Stimulated activated CD8-positive, alpha-beta memory T cell treated with anti-CD3 and anti-CD28 coated beads, Interleukin-2, amount 100 ng/mL, for 48 hours (primary cell): ENCODE results near the gene PPP1R12B.
A peak's percentile ranks its signal among the peaks of the same experiment; 100 is the strongest.
"Not testable (repeated sequence)": the region's sequence is repeated elsewhere in the genome, so short reads cannot be mapped to it uniquely, and the experiment has no call there.

Experiments
- DNase-seq, 2 donors: peaks; one replicate each; pipeline ENCODE4 v3.0.0-alpha.2; 2020; ENCODE audit warnings: low read depth in 2 of 2

The PPP1R12B gene

DNA sequence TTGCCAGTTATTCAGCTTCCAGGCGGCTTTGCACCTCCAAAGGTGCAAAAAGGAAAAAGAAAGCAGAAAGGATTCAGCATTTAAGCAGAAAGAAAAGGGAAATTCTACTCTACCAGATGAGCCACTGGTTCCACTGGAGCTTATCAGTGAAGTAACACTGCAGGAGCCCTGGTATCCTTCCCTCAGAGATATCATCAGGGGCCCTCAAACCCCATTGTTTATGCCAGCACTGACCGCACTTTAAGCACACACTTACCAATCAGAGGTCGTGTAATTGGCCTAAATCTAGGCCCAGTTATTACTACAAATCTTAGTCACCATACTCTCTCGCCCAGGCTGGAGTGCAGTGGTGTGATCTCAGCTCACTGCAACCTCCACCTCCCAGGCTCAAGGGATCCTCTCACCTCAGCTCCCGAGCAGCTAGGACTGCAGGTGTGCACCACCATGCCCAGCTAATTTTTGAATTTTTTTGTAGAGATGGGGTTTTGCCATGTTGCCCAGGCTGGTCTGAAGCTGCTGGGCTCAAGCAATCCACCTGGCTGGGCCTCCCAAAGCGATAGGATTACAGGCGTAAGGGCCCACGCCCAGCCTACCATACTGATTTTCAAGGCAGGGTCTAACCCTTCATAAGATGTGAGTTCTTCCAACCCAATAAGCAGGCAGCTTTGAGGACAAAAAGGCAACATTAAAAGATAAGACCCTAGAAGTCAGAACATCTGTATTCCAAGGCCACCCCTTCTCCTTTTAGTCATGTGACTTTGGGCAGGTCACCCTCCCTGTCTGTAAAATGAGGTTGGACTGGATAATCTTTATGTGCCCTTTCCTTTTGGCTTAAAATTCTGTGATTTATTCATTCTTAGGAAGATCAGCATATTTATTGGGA is 236.4 kb downstream of the PPP1R12B start:
- no peak for DNase-seq

DNA sequence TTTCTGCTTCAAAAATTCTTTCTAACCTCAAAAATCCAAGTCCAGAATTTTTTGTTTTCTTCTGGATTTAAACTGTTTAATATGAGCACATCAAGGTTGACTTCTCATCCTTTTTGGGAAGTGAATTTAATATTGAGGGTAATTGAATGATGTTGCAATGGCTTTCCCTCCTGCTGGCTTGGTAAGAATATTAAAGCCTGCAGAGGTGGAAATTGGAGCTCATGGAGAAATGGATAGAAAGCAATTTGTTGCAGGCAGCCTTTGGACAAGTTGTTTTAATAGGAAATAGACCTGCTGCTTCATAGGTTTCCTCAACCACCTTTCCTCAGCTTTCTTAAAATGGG is 237.1 kb downstream of the PPP1R12B start:
- DNase-seq: no peak

DNA sequence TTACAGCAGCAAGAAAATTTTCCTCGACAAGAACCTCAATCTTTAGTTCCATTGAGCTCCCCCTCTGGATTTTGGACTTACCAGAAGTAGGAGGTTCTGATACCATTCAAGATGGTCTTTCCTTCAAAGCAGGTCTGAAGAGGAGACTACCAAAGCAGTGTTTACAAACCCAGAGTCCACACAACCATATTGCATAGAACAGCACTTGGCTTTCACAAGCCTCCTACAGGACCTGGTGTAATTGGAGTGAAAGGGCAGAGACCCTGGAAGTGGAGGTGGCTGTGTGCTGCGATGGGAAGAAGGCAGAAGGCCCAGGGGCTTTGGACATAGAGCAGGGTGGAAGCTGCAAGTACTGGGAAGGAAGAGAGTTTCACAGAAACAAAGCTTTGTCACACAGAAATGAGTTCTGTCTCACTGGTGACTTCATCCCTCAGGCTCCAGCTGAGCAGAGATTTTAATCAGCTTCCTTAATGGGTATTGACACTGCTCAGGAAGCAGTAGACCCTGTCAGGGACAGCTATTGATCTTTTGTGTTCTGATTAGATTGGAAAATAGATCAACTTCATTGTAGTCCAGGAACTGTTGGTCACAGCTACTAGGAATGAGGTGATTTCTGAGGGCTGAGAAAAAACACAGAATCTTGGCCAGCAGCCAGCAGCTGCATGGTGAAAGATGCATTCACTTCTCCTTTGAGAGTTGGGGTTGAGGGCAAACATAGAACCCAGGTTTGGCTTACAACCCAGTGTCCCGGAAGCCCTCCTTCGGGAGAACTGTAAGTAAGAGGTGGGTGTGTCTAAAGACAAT is 237.7 kb downstream of the PPP1R12B start:
- DNase-seq: no peak

DNA sequence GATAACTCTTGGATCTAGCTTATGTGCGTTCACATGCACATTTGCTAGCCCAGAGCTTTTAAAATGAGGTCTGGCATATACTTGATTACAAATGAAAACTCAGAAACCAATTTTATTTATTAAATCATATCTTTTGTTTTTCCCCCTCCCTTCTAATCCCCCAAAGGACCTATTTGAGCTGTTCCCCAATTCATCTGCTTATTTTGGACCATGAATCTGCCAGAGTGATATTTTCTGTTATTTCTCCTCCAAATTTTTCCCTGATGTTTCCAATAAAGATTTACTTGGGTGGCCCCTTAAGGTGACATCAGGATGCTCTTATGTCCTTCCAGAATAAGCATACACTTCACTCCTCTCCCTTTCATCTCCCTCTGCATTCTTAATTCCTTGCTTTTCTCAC is 238.4 kb downstream of the PPP1R12B start:
- DNase-seq: no peak

DNA sequence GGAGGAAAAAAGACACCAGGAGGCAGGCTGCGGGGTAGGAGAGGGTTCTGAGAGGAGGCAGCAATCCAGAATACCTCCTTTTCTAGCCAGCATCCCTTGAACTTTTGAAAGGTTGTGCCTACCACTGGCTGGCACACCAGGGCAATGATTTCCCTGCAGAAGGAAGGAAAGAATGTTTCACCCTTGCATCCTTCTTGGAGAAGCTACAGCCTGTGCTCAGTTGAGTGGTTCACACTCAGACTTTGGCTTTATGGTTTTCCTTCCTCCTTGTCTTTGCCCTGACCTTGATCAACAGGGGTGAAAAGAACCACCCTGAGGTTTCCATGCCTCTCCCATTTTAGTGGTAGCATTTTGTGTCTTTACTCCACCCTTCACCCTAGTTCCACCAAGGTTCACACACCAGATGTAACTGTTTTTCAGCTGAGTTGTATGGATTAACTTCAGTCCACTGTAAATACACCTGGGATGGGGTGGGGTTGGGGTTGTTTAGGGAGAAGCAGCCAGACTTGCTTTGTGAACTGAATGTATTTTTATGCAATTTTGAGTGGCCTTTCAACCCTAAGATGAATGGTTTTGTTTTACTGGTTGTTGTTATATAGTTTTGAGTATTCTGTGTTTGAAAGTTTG is 239.5 kb downstream of the PPP1R12B start:
- DNase-seq: no peak

DNA sequence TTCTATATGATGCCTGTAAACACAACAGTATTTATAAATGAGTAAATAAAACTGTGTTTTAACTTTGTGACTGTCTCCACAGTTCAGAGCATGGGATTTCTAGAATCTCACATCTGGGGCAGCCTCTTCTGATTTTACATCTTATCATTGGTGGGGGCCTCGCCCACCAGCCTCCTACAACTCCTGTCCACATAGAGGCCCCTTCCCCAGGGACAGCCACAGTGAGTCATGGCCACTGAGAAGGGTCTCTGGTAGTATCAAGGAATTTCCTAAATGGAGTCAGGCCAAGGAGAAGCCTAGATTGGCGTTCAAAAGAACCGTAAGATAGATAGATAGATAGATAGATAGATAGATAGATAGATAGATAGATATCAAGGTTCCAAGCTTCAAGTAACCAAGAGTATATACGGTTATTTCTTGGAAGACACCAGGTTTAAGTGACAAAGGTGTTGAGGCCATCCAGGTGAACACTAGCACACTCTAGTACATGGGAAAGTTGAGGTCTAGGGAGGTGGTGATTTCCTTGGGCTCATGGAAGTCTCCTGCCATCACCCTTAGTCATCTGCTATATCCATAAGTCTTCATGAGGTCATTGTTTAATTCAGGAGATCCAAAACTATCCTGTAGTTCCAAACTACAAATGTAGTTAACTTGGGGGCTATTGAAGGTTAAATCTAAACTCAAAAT is 240.1 kb downstream of the PPP1R12B start:
- DNase-seq: no peak

DNA sequence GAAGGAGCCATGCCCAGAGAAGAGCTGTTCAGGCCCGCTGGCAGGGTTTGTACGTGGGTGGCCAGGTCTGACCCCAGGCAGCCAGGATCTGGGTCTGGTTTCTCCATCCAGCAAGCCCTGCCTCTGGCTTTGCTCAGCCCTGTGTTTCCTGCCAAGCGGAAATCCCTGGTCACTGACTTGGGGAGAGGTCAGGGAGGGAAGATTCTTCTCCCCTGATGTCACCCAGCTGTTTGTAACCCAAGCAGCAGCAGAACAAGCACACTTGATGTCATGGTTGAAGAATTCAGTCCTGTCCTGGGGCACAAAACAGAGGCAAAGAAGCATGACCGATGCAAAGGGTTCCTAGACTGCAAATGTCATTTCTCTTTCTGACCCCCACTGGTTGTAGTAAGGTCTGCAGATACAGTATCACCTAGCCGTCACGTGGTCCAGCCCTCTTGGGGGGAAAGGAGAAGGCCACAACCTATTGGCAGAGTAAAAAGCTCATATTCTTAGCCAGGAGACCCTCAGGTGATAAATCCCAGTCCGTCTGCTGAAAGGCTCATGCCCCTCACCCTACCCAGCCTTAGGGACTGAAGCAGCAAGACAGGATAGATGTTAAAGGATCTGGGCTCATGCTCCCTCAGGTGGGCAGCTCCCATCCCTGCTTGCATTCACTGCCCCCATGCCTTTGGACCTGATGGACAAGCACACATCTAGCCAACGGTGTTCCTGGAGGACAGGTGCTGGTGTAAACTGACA is 240.9 kb downstream of the PPP1R12B start:
- no peak for DNase-seq

DNA sequence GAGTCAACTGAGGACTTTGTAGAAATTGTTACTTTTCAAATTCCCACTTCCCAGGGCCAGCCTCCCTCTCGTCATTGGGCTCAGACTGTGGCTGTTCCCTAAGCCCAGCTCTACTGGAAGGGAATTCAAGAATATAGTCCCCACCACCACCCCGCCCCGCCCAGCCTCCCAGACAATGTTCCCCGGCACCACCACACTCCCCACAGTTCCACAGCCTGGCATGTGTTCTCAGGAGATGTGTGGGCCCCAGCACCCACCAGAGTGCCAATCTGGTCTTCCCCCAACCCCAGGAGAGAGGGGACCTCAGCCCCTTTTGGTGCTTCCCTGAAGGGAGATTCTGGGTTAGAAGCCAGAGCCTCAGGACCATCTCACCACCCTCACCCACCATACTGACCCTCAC is 241.6 kb downstream of the PPP1R12B start:
- no peak for DNase-seq

DNA sequence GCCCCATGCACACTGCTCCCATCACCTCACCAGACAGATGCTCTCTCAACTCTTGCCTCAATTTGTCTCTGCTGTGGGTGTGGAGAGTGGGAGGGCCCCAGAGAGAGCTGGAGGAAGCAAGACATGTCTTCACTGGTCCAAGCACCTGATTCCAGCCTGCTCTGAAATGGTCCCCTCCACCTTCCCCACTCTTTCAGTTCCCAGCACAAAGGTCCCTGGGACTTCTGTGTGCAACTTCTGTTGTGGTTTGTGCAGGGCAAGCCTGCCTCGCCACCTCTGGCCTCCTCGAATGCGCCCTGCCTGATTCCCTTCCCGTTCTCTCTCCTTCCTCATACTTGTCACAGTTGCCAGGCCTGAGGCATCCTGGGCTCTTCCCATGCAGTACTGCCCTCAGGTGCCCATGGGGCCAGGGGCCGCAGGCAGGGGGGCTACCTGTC is 242.5 kb downstream of the PPP1R12B start:
- DNase-seq: no peak

DNA sequence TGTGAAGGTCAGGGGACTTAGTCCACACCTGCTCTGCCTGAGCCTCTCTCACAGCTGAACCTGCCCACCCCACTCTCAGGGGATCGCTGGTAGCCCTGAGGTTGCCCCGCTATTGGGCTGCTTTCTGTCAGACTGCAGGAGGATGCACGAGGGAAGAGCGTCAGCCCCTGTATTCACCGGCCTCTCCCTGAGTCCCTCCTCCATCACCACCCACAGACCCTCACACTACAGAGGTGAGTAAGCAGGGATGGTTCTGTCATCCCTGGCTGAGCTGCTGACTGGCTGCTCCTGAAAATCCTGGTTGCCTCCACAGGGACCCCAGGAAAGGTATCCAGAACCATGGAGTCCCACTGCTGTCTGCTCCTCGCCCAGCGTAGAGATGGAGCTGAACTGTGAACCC is 243.0 kb downstream of the PPP1R12B start:
- no peak for DNase-seq

DNA sequence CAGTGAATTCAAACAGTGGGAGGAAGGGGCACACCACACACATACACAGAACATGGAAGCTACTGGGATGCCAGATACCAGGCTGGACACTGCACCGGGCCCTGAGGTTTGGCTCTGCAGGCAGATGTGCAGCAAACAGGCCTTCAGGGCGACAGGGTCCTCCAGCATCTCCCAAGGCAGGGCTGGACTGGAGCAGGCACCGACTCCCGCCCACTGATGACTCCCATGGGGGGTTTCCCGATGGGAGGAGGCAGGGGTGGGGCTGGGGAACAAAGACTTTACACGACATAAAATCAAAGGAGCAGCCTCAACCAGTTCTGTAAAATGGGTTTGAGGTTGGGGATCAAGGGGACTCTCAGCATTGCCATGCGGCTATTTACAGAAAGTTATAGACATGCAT is 243.6 kb downstream of the PPP1R12B start:
- no peak for DNase-seq

DNA sequence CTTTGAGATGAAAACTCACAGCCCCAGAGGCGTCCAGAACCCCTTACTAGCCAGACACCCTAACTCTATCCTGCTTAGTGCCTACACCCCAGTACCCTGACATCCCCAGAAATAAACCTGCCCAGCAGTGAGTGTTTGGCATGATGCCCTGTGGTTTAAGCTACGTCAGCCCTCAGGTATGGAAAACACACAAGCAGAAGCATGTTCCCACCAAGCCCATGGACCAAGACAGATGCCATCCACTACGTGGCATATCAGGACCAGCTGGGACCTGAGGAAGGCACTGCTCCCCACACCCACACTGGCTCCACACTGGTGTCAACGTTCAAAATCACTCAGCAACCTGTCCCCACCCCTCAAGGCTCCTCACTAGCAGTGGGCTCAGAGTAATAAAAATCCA is 245.3 kb downstream of the PPP1R12B start:
- DNase-seq: no peak

DNA sequence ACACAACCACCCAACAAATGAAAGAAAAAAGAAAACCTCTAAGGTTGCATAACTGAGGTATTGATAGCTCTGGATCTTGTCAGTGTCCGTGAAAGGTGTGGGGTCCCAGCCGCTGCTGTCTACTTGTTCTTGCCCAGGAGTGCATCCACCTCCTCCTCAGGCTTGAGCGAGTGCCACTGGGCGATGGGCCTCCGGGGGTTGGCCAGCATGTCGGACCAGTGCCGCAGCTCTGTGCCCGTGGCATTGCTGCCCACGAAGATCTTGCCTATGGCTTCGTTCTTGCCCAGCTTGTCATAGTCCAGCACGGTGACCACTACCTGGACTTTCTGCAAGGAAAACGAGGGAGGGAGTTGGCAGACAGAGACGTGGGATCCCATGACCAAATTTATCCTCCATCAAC is 248.1 kb downstream of the PPP1R12B start:
- no peak for DNase-seq

DNA sequence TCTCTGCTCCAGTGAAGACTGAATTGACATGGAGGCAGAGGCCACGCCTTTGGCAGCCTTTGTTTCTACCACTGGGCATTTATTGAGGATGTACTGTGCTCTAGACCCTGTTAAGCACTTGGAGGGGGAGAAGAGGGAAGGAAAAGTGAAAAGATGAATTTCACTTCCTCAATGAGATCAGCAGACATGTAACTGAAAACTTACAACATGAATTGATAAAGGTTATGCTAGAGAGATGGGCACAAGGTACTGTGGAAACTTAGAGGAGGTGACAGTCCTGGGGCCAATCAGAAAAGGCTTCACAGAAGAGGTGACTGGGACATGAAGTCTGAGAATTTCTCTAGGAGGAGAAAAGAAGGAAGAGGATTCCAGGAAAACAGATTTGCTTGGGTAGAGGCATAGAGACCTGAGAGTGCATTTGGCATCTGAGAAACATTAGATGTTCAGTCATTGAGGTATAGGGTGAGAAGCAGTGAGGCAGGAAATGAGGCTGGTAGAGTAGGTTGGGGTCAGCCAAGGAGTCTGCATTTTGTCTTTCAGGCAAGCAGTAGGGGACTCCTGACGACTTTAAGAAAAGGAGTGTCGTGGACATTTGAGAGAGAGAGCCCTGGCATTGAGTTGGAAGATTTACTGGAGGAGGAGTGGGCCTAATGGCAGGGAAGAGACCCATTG is 248.7 kb downstream of the PPP1R12B start:
- DNase-seq: no peak

DNA sequence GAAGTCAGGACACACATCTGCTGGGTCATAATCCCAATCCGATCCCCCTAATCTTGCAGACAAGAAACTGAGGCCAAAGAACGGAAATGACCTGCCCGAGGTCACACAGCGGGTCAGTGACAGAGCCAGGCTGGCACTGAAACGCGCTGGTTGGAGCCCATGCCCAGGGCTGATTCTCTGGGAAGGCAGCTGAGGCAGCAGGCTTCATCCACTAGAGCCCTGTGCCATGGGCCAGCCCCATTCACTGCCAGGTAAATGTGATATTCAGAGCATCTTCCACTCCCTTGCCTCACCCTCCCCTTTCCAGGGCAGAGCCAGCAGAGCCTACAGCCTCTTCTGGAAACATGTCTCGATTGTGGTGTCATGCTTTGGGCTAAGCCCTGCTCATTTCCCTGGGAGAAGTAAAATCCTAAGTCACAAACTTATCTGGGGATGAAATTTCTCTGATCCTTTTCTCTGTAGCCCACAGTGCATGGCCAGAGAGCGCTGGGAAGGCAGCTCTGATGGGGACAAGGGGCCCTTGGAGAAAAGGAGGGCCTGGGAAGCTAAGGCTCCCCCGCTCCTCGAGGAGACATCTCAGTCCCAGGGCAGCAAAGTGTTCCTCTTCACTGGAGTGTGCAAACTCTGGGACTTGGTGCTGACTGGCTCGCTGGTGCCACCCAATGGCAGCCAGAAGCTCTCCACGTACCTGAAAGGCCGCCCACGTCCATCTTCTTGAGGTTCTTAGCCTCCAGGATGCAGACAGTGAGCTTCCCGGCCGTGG is 251.4 kb downstream of the PPP1R12B start:
- DNase-seq: peak in 1 of 2 donors; percentile 15

DNA sequence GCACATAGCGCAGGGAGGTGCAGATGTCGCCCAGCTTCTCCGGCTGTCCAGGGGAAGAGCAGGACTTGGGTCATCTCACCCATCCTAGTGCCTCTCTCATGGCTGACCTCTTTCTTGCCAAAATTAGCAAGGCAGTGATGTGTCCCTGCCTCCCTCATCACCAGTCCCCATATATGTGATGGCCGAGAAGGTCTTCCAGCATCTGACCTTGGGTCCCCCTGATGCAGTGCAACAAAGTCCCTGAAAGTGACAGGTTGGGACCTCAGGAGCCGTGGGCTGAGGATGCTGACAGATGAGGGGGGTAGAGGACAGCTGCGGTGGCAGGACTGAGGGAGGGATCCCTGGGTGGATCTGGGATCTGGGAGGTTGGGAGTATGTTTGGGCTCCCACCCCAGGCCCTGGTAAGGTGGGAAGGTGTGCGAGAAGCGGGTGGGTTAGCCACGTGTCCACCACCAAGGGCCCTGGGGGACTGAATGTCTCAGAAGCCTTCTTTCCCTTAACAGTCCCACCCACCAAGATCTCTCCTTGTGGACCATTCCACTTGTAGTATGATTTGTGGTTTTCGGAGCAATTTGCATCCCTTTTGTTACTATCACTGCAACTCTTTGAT is 252.0 kb downstream of the PPP1R12B start:
- DNase-seq: no peak

DNA sequence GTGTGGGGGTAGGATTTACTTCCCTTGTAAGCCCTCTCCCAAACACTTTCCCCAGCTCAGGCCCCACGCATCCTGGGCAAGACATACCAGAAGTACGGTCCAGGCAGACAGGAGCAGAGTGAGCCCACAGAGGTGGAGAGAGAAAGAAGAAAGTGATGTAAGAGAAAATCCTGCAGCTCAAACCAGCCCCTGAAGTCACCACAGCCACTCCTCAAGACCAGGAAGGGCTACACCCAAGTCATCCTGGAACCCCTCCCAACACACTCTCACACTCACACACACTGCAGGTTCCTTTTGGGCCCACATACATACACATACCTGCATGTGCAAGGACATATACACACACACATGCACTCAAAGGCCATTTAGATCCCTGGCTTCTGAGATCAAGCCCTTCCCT is 254.9 kb downstream of the PPP1R12B start:
- DNase-seq: no peak

DNA sequence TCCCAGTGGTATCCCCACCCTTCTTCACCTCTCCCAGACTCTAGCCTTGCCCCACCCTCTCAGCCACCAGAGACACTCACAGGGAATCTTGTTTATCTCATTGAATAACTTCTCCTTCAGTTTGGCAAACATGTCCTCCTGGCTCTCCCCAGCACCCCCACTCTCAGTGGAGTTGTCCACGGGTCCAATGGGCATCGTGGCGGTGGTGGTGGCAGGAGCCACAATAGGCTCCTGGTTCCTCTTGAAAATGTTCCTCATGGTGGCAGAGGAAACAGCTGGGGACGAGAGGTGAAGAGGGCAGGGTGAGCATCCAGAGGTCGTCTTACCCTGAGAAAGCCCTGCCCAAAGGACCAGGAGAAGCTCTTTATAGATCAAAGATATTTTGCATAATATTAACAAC is 257.0 kb downstream of the PPP1R12B start:
- no peak for DNase-seq

DNA sequence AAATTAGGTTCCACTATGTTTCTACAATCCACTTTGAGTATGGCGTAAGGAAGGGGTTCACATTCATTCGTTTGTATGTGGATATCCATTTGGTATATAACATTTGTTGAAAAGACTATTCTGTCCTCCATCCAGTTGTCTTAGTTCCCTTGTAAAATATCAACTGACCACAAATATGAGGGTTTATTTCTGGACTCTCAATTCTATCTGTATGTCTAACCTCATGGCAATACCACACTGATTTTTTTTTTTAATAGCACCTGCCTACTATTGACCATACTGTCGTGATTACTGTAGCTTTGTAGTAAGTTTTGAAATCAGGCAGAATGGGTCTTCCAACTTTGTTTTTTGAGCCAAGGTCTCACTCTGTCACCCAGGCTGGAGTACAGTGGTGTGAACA is 263.5 kb downstream of the PPP1R12B start:
- DNase-seq: not testable (repeated sequence)

DNA sequence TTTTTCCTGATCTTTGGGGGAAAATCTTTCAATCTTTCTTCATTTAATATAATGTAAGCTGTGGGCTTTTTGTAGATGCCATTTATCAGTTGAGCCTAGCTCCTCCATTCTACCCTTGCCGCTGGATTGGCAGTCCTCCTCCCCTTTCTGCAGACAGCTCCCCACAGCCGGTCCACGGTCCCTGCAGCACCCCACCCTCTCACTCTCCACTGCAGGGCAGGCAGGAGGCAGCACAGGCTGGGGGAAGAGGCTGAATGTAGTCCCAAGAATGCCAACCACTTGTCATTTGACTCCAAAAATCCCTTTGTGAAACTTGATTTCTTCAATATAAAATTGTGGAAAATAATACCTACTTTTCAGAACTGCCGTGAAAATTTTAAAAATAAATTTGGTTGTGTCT is 265.1 kb downstream of the PPP1R12B start:
- DNase-seq: no peak
